Activated CD8-positive, alpha-beta T cell treated with anti-CD3 and anti-CD28 coated beads for 36 hours (primary cell): ENCODE results near the gene EPHB1. TPM values are rescaled to one million over a fixed set of nuclear protein-coding genes. Genes with fewer than 3 reads are reported as not detected.

ENCODE experiments used
- ATAC-seq: fragments of 200-7000 bp; cut with Tn5 transposase; one replicate; pipeline ENCODE4 v1.10.0; 2021; ENCODE audit warnings: mild to moderate bottlenecking, moderate library complexity
- CTCF ChIA-PET: fragments of 350-600 bp; sonication (Branson Sonifier 250); formaldehyde crosslinking; loops from one replicate; lab custom pipeline; 2021; ENCODE audit warnings: antibody characterized with exemption; lab: Charles Lee
- POLR2A ChIA-PET: fragments of 350-600 bp; sonication (Branson Sonifier 250); formaldehyde crosslinking; loops from one replicate; lab custom pipeline; 2021; ENCODE audit warnings: antibody characterized with exemption; lab: Charles Lee
- DNase-seq: peaks from one replicate; pipeline ENCODE4 v3.0.0-alpha.2; 2020
- H3K27ac Mint-ChIP-seq: one replicate; pipeline ENCODE4 v1.8.0; 2021; ENCODE audit warnings: mild to moderate bottlenecking, mixed read lengths
- H3K27me3 Mint-ChIP-seq: one replicate; pipeline ENCODE4 v1.8.0; 2021; ENCODE audit warnings: mixed read lengths
- H3K36me3 Mint-ChIP-seq: one replicate; pipeline ENCODE4 v1.8.0; 2021; ENCODE audit warnings: low read depth, mixed read lengths
- H3K4me1 Mint-ChIP-seq: one replicate; pipeline ENCODE4 v1.8.0; 2021; ENCODE audit warnings: low read depth, mixed read lengths
- H3K4me3 Mint-ChIP-seq: one replicate; pipeline ENCODE4 v1.8.0; 2021; ENCODE audit warnings: mild to moderate bottlenecking, moderate library complexity, mixed read lengths
- H3K9me3 Mint-ChIP-seq: one replicate; pipeline ENCODE4 v1.8.0; 2021; ENCODE audit warnings: mixed read lengths
- CTCF ChIP-seq: fragments of 200-600 bp; IDR thresholded peaks from one replicate; pipeline ENCODE4 v1.8.0; 2022; ENCODE audit warnings: antibody characterized with exemption, mild to moderate bottlenecking
- intact Hi-C: fragments of 100-400 bp; cut with micrococcal nuclease; formaldehyde crosslinking; loops from one replicate; pipeline ENCODE4 v1.10.0; 2022
- total RNA-seq, 2 experiments: library from RNA; stranded (reverse); gene quantifications; one replicate each; pipeline ENCODE4 v1.2.3, GENCODE V29; 2021

Gene EPHB1
- total RNA-seq, 2 experiments from 2014 or later: 0.78 TPM; not detected in 1

GRCh38 chr3:135168822-135169221 is 373.8 kb downstream of the EPHB1 start:
- no peak overlapping the region for H3K27ac Mint-ChIP-seq
- H3K4me1 Mint-ChIP-seq: no peaks in the 10 kb centered on the region
- no peak overlapping the region for H3K4me3 Mint-ChIP-seq
- H3K9me3 Mint-ChIP-seq: no peaks in the 10 kb centered on the region
- no peak for ATAC-seq
- intact Hi-C loops: no loop called here
- no peak for TF ChIP-seq CTCF
- H3K27me3 Mint-ChIP-seq: no peaks in the 10 kb centered on the region
- no peaks in the 10 kb centered on the region for H3K36me3 Mint-ChIP-seq
- DNase-seq: no peak
- ChIA-PET POLR2A (no interaction called here), CTCF (no interaction called here)

GRCh38 chr3:135169651-135170050 is 374.6 kb downstream of the EPHB1 start:
- no peaks in the 10 kb centered on the region for H3K9me3 Mint-ChIP-seq
- ChIA-PET POLR2A (no interaction called here), CTCF (interaction anchor here (1.8 kb wide), 1 partner anchor 16 kb away, joined by 4 read pairs; no protein-coding TSS in a partner anchor)
- intact Hi-C loops: no loop called here
- H3K4me3 Mint-ChIP-seq: no peak overlapping the region
- no peaks in the 10 kb centered on the region for H3K36me3 Mint-ChIP-seq
- H3K27ac Mint-ChIP-seq: no peak overlapping the region
- ATAC-seq (no peak), DNase-seq (no peak)
- H3K4me1 Mint-ChIP-seq: no peaks in the 10 kb centered on the region
- H3K27me3 Mint-ChIP-seq: no peaks in the 10 kb centered on the region
- no peak for TF ChIP-seq CTCF

GRCh38 chr3:135170732-135171131 is 375.7 kb downstream of the EPHB1 start:
- Mint-ChIP-seq H3K27ac (no peak overlapping the region), H3K36me3 (no peaks in the 10 kb centered on the region), H3K9me3 (no peaks in the 10 kb centered on the region), H3K27me3 (no peaks in the 10 kb centered on the region), H3K4me1 (no peaks in the 10 kb centered on the region), H3K4me3 (no peak overlapping the region)
- TF ChIP-seq CTCF: no peak
- DNase-seq (no peak), ATAC-seq (no peak)
- ChIA-PET CTCF (interaction anchor here (1.8 kb wide), 1 partner anchor 15 kb away, joined by 4 read pairs; no protein-coding TSS in a partner anchor), POLR2A (no interaction called here)
- intact Hi-C loops: no loop called here

- ATAC-seq: no peak
- DNase-seq: no peak
- Mint-ChIP-seq H3K27ac (no peak overlapping the region), H3K4me3 (no peak overlapping the region), H3K36me3 (no peaks in the 10 kb centered on the region), H3K4me1 (no peaks in the 10 kb centered on the region), H3K9me3 (no peaks in the 10 kb centered on the region), H3K27me3 (no peaks in the 10 kb centered on the region)
- no peak for TF ChIP-seq CTCF
- ChIA-PET CTCF (no interaction called here), POLR2A (no interaction called here)
- intact Hi-C loops: no loop called here
These were observed 377.3 kb downstream of the EPHB1 start for GRCh38 chr3:135172191-135172869.

GRCh38 chr3:135175728-135176277 is 380.7 kb downstream of the EPHB1 start:
- CTCF ChIA-PET: no interaction called here
- no peak for TF ChIP-seq CTCF
- intact Hi-C loops: no loop called here
- POLR2A ChIA-PET: no interaction called here
- Mint-ChIP-seq H3K4me1 (no peaks in the 10 kb centered on the region), H3K4me3 (no peak overlapping the region), H3K27me3 (peaks cover 1% of the 10 kb centered on the region), H3K36me3 (no peaks in the 10 kb centered on the region), H3K27ac (no peak overlapping the region), H3K9me3 (no peaks in the 10 kb centered on the region)
- ATAC-seq (no peak), DNase-seq (no peak)
